Measurements from ENCODE around the gene SCML1.

DNA sequence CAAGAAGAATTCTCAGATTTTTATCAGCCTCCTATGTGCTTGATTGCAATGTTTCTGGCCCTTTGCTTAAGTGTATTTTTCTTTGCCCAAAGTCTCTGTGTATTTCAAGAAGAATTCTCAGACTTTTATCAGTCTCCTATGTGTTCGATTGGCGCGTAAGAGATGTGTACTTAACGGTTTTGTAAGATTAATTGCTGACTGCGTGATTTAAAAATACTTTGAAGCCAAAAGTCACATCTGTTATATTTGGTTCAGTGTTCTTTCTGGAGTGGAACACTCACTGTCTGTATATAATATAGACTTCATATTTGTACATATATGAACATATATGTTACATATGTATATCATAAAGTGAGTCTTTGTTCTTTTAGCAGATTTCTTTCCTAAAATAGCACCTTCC lies 11.4 kb downstream of the SCML1 start:
- no peak for TF ChIP-seq CTCF (IDR thresholded peaks at IDR 0.05; ENCODE audit: low read depth, low read length, poor library complexity, severe bottlenecking)
- no peak for TF ChIP-seq EZH2phosphoT487 (IDR thresholded peaks at IDR 0.05; ENCODE audit: borderline replicate concordance, low read length)
